ENCODE measurements around the gene LGI2. TPM values are rescaled to one million over a fixed set of nuclear protein-coding genes. Genes with fewer than 3 reads are reported as not detected.

The LGI2 gene
- total RNA-seq, 1 experiment from 2014 or later = 12.2 TPM

DNA sequence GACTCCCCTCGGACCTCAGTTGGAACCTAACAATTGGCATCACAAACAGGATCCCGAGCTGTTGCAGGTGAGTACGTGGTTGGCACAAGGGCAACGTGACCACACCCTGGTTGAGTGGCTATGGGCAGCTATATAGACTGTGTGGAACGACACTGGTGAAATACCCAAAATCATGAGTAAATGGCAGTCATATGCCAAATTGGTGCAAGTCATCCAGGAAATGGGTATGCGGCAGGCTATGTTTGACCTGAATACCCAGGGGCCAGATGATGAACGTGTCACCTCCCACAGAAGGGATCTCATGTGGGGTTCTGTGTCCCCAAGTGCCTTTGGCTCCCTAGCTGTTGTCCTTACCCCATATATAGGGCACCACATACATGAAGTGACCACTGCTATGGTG, 64.7 kb downstream of the LGI2 start (continued):
- TF ChIP-seq, protein P1, sequence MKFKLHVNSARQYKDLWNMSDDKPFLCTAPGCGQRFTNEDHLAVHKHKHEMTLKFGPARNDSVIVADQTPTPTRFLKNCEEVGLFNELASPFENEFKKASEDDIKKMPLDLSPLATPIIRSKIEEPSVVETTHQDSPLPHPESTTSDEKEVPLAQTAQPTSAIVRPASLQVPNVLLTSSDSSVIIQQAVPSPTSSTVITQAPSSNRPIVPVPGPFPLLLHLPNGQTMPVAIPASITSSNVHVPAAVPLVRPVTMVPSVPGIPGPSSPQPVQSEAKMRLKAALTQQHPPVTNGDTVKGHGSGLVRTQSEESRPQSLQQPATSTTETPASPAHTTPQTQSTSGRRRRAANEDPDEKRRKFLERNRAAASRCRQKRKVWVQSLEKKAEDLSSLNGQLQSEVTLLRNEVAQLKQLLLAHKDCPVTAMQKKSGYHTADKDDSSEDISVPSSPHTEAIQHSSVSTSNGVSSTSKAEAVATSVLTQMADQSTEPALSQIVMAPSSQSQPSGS (CRISPR knock-in tag; IDR thresholded peaks at IDR 0.05; ENCODE audit: borderline replicate concordance, low read depth) = no peak
- no peak for TF ChIP-seq SMAD4 (CRISPR knock-in tag; IDR thresholded peaks at IDR 0.05)

DNA sequence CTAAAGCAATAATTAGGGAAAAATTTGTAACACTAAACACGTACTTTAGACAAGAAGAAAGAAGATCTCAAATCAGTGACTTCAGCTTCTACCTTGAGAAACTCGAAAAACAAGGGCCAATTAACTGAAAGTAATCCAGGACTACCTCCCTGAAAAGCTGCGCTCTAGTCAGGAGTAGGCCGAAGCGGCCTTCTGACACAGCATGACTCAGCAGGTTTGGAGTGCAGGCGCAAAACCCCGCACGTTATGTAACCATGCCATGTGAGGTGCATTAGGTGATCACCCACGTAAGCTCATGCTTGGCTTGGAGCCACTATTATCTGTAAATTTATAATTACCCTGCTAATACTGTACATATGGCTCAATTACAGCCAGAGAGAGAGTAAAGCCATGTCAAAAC, 65.1 kb downstream of the LGI2 start:
- Mint-ChIP-seq H3K9me3 (peaks cover 58% of the 10 kb centered on the region), H3K27ac (no peak overlapping the region), H3K36me3 (peaks cover 34% of the 10 kb centered on the region), H3K4me3 (no peak overlapping the region), H3K27me3 (ENCODE audit: low read depth) (peaks cover 6% of the 10 kb centered on the region; the same call in 1 of the 2 replicates), H3K4me1 (no peaks in the 10 kb centered on the region)
- DNase-seq (ENCODE audit: low spot score) (peak; percentile 26), ATAC-seq (no peak)
- ChIA-PET CTCF (no interaction called here), POLR2A (no interaction called here)
- TF ChIP-seq HMGA2 (CRISPR knock-in tag; IDR thresholded peaks at IDR 0.05) = no peak
- TF ChIP-seq TEAD1 (CRISPR knock-in tag; IDR thresholded peaks at IDR 0.05) = no peak
- no peak for TF ChIP-seq MYBL2 (CRISPR knock-in tag; IDR thresholded peaks at IDR 0.05)
- no peak for TF ChIP-seq JUN (CRISPR knock-in tag; IDR thresholded peaks at IDR 0.05)
- TF ChIP-seq, protein P2, sequence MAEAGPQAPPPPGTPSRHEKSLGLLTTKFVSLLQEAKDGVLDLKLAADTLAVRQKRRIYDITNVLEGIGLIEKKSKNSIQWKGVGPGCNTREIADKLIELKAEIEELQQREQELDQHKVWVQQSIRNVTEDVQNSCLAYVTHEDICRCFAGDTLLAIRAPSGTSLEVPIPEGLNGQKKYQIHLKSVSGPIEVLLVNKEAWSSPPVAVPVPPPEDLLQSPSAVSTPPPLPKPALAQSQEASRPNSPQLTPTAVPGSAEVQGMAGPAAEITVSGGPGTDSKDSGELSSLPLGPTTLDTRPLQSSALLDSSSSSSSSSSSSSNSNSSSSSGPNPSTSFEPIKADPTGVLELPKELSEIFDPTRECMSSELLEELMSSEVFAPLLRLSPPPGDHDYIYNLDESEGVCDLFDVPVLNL (CRISPR knock-in tag; IDR thresholded peaks at IDR 0.05; ENCODE audit: borderline replicate concordance, low read depth) = no peak
- no peak for TF ChIP-seq JAZF1 (CRISPR knock-in tag; IDR thresholded peaks at IDR 0.05)
- TF ChIP-seq, protein P3, sequence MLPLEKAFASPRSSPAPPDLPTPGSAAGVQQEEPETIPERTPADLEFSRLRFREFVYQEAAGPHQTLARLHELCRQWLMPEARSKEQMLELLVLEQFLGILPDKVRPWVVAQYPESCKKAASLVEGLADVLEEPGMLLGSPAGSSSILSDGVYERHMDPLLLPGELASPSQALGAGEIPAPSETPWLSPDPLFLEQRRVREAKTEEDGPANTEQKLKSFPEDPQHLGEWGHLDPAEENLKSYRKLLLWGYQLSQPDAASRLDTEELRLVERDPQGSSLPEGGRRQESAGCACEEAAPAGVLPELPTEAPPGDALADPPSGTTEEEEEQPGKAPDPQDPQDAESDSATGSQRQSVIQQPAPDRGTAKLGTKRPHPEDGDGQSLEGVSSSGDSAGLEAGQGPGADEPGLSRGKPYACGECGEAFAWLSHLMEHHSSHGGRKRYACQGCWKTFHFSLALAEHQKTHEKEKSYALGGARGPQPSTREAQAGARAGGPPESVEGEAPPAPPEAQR (CRISPR knock-in tag; IDR thresholded peaks at IDR 0.05) = no peak
- TF ChIP-seq PRRX2 (CRISPR knock-in tag; IDR thresholded peaks at IDR 0.05) = no peak
- no peak for TF ChIP-seq ZNF263 (CRISPR knock-in tag; IDR thresholded peaks at IDR 0.05; ENCODE audit: low read depth)

DNA sequence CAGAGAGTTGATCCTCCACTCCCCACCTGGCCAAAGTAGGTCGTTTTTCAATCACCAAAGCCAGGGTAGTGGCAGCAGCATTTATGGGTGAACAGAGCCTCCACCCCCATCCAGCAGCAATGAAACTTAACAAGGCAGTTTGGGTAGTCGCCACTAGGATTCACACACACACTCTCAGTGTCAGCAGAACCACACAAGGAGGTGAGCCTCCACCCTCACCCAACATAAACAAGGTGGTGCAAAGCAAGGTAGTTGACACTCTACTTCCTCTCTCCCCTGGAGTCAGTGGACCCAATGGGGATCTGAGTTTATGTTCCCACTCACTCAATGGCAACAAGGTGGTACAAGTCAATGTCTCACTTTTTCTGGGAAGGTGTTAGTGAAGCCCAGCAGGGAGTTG, 67.5 kb downstream of the LGI2 start:
- TF ChIP-seq, protein P4, sequence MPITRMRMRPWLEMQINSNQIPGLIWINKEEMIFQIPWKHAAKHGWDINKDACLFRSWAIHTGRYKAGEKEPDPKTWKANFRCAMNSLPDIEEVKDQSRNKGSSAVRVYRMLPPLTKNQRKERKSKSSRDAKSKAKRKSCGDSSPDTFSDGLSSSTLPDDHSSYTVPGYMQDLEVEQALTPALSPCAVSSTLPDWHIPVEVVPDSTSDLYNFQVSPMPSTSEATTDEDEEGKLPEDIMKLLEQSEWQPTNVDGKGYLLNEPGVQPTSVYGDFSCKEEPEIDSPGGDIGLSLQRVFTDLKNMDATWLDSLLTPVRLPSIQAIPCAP (CRISPR knock-in tag; IDR thresholded peaks at IDR 0.05) = no peak
- H3K4me1 Mint-ChIP-seq = no peaks in the 10 kb centered on the region
- no peak overlapping the region for H3K4me3 Mint-ChIP-seq
- peaks cover 34% of the 10 kb centered on the region for H3K36me3 Mint-ChIP-seq
- ATAC-seq = peak; percentile 47; the same call in 1 of the 2 replicates
- ChIA-PET CTCF (interaction anchor here (0.7 kb wide), 1 partner anchor 14 kb away, joined by 4 read pairs; no protein-coding TSS in a partner anchor), POLR2A (no interaction called here)
- no peak for DNase-seq (ENCODE audit: low spot score)
- peaks cover 53% of the 10 kb centered on the region for H3K9me3 Mint-ChIP-seq
- no peak overlapping the region for H3K27ac Mint-ChIP-seq
- H3K27me3 Mint-ChIP-seq (ENCODE audit: low read depth) = peaks cover 6% of the 10 kb centered on the region; the same call in 1 of the 2 replicates

DNA sequence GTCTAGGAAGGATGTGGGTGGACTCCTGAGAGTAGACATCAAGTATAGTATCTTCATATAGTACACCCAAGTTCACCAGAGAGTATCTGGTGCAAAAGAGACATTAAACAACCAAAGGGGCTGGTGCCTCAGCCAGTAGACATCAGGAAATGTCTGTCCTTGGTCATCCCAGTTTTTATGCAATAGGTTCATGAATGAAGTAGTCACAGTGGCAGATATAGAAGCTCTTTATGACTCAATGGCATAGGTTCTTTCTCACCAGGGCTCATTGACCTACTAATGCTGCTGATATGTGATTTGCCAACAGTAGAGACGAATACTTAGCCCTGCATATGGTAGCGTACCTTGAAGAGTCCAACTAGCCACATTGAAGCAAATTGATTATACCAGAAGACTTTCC, 72.9 kb downstream of the LGI2 start:
- ChIA-PET CTCF (no interaction called here), POLR2A (no interaction called here)
- peaks cover 9% of the 10 kb centered on the region for H3K9me3 Mint-ChIP-seq
- ATAC-seq (no peak), DNase-seq (ENCODE audit: low spot score) (no peak)
- H3K4me1 Mint-ChIP-seq = peaks cover 9% of the 10 kb centered on the region
- H3K36me3 Mint-ChIP-seq = no peaks in the 10 kb centered on the region
- no peak for TF ChIP-seq ZNF138 (CRISPR knock-in tag; conservative IDR thresholded peaks at IDR 0.05)
- TF ChIP-seq, protein P5, sequence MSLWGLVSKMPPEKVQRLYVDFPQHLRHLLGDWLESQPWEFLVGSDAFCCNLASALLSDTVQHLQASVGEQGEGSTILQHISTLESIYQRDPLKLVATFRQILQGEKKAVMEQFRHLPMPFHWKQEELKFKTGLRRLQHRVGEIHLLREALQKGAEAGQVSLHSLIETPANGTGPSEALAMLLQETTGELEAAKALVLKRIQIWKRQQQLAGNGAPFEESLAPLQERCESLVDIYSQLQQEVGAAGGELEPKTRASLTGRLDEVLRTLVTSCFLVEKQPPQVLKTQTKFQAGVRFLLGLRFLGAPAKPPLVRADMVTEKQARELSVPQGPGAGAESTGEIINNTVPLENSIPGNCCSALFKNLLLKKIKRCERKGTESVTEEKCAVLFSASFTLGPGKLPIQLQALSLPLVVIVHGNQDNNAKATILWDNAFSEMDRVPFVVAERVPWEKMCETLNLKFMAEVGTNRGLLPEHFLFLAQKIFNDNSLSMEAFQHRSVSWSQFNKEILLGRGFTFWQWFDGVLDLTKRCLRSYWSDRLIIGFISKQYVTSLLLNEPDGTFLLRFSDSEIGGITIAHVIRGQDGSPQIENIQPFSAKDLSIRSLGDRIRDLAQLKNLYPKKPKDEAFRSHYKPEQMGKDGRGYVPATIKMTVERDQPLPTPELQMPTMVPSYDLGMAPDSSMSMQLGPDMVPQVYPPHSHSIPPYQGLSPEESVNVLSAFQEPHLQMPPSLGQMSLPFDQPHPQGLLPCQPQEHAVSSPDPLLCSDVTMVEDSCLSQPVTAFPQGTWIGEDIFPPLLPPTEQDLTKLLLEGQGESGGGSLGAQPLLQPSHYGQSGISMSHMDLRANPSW (CRISPR knock-in tag; conservative IDR thresholded peaks at IDR 0.05; ENCODE audit: low read depth) = no peak
- TF ChIP-seq, protein P6, sequence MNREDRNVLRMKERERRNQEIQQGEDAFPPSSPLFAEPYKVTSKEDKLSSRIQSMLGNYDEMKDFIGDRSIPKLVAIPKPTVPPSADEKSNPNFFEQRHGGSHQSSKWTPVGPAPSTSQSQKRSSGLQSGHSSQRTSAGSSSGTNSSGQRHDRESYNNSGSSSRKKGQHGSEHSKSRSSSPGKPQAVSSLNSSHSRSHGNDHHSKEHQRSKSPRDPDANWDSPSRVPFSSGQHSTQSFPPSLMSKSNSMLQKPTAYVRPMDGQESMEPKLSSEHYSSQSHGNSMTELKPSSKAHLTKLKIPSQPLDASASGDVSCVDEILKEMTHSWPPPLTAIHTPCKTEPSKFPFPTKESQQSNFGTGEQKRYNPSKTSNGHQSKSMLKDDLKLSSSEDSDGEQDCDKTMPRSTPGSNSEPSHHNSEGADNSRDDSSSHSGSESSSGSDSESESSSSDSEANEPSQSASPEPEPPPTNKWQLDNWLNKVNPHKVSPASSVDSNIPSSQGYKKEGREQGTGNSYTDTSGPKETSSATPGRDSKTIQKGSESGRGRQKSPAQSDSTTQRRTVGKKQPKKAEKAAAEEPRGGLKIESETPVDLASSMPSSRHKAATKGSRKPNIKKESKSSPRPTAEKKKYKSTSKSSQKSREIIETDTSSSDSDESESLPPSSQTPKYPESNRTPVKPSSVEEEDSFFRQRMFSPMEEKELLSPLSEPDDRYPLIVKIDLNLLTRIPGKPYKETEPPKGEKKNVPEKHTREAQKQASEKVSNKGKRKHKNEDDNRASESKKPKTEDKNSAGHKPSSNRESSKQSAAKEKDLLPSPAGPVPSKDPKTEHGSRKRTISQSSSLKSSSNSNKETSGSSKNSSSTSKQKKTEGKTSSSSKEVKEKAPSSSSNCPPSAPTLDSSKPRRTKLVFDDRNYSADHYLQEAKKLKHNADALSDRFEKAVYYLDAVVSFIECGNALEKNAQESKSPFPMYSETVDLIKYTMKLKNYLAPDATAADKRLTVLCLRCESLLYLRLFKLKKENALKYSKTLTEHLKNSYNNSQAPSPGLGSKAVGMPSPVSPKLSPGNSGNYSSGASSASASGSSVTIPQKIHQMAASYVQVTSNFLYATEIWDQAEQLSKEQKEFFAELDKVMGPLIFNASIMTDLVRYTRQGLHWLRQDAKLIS (CRISPR knock-in tag; IDR thresholded peaks at IDR 0.05; ENCODE audit: borderline replicate concordance) = no peak
- TF ChIP-seq, protein P7, sequence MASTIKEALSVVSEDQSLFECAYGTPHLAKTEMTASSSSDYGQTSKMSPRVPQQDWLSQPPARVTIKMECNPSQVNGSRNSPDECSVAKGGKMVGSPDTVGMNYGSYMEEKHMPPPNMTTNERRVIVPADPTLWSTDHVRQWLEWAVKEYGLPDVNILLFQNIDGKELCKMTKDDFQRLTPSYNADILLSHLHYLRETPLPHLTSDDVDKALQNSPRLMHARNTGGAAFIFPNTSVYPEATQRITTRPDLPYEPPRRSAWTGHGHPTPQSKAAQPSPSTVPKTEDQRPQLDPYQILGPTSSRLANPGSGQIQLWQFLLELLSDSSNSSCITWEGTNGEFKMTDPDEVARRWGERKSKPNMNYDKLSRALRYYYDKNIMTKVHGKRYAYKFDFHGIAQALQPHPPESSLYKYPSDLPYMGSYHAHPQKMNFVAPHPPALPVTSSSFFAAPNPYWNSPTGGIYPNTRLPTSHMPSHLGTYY (CRISPR knock-in tag; IDR thresholded peaks at IDR 0.05) = no peak
- H3K4me3 Mint-ChIP-seq = no peak overlapping the region
- H3K27ac Mint-ChIP-seq = no peak overlapping the region
- no peaks in the 10 kb centered on the region for H3K27me3 Mint-ChIP-seq (ENCODE audit: low read depth)
